LoVo (cell line): ENCODE data around the gene ANP32B.
"Not testable (repeated sequence)": the region's sequence is repeated elsewhere in the genome, so short reads cannot be mapped to it uniquely, and the experiment has no call there.

ENCODE experiments used
- DNase-seq: peaks from one replicate; pipeline ENCODE4 v3.0.0-alpha.2; 2016; ENCODE audit warnings: low spot score

ANP32B gene

DNA sequence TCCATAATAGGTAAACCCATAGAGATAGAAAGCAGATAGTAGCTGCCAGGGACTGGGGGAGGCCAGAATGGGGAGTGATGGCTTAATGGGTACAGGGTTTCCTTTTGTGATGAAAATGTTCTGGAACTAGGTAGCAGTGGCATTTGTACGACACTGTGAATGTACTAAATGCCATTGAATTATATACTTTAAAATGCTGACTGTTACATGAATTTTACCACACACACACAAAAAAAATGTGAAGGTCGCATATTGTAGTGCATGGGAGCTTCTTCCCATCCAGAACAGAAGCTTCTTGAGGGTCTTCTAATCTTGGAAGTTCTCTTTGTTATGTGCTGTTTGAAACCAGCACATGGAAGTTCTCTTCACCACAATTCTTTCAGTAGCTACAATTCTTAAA lies 19.9 kb upstream of the ANP32B start:
- DNase-seq: no peak

DNA sequence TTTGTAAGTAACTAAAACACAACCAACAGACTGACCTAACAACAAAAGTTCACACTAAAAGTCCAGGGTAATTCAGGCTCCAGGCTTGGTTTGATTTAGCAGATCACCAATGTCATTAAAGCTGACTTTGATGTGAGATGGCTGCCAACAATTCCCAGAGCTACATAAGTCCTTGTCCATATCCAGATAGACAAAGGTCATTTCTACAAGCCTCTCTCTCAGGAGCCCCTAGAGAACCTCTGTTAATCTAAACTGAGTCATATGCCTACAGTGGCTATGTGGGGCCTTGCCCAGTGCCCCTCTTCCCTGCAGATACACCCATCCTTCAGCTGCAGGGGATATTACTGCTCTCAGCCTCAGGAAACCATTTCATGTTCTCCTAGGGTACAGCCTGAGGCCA lies 18.2 kb upstream of the ANP32B start:
- DNase-seq: no peak

DNA sequence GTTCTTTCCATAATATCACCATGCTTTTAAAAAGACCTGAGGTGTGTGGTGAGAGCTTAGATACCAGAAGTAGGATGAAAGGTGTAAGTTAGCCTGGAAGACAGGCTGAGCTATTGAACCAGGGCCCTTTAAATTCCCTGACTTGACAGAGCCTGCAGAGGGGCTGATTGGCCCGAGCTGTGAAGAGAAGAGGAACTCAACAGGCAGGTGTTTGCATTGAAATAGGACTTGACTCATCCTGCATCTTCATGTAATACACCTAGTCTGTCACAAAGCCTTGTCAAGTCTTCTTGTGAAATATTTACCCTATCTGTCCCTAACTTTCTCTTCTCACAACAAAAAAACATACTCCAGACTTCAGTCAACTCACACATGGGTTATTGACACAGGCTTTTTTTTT lies 16.6 kb upstream of the ANP32B start:
- no peak for DNase-seq

DNA sequence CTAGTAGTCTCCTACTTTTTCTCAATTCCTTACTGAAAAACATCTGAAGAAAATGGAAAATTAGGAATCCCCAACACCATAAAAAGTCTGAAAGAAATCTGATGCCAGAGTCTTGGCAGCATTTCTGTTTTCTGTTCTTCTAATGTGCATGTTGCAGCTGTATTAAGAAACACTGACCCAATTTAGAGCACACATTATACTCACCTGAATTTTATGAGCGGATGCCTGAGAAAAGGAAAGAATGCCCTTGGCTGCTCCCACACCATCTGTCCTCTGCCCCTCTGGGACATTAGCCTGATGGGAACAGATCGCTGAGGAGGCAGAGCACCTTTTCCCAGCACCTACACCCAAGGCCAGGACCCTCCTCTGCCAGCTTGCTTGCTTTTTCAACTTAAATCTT lies 14.1 kb upstream of the ANP32B start:
- no peak for DNase-seq

DNA sequence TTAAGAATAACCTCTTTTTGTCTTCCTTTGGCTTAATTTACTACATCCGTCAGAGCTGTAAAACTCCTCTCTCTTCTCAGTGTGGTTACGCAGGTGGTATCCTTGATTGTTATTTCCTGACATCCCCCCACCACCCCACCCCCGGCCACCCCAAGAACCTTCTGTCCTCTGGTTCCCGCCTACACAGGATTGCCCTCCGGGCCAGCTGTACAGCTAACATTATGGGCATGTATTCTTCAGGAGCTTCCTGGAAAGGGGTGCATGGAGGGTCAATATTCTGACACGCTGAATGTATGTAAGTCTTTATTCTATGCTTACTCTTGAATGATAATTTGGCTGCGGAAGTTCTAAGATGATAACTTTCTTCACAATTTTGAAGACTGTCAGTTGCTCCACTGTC lies 13.0 kb upstream of the ANP32B start:
- DNase-seq: no peak

DNA sequence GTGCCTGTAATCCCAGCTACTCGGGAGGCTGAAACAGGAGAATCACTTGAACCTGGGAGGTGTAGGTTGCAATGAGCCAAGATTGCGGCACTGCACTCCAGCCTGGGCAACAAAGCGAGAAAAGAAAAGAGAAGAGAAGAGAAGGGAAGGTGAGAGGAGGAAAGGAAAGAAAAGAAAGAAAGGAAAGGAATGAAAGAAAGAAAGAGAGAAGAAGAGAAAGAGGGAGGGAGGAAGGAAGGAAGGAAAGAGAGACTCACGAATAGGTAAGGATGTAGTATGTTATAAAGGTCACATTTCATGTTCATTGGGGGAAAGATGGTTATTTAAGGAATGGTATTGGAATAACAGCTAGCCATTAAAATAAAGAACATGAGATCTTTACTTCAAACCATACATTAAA lies 10.4 kb upstream of the ANP32B start:
- DNase-seq: no peak

DNA sequence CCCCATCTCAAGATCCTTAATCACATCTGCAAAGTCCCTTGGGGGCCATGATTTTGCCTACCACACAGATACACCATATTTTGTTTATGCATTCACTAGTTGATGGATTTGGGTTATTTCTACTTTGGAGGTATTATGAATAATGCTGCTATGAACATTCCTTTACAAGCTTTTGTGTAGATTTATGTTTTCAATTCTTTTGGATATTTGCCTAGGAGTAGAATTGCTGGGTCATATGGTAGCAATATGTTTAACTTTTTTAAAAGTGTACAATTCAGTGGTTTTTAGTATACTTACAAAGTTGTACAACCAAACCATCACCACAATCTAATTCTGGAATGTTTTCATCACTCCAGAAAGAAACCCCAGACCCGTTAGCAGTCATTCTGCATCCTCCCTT lies 7.8 kb upstream of the ANP32B start:
- no peak for DNase-seq

DNA sequence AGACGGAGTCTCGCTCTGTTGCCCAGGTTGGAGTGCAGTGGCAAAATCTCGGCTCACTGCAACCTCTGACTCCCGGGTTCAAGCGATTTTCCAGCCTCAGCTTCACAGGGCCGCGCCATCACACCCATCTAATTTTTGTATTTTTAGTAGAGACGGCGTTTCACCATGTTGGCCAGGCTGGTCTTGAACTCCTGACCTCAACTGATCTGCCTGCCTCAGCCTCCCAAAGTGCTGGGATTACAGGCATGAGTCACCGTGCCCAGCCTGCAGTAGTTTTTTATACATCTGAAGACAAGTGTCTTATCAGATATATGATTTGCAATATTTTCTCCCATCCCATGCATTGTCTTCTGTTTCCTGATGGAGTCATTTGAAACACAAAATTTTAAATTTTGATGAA lies 6.5 kb upstream of the ANP32B start:
- not testable (repeated sequence) for DNase-seq

DNA sequence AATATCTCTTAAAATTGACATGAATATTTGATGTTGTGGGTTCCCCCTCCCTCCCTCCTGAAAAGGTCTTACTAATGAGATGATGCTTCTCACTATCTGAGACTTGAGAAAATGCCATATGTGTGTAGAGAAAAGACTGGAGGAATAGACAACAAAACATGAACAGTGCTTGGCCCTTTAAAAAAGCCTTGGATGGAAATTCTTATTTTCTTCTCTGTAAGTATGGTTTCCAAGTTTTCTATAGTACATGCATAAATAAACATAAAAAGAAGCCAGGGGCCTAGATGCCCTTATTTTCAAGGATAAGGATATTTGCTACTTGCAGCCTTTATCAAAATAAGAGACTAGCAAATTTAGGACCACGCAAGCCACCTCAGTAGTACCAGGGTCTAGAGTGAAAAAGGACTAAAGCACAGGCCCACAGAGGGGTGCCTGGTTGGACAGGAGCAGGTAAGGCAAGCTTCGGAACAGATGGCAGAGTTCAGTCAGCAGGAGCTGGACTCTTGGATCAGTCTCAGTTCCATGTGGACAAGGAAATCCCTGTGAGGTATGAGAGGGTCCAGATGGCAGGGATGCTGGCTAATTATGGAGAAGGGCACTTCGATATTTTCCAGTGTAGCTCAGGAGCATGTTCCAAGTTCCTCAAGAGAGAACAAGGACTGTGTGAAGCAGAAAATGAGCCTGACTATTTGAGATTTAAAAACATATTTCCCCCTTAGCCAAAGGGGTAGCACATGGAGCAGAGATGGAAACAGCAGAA lies 4.6 kb upstream of the ANP32B start:
- DNase-seq: no peak

DNA sequence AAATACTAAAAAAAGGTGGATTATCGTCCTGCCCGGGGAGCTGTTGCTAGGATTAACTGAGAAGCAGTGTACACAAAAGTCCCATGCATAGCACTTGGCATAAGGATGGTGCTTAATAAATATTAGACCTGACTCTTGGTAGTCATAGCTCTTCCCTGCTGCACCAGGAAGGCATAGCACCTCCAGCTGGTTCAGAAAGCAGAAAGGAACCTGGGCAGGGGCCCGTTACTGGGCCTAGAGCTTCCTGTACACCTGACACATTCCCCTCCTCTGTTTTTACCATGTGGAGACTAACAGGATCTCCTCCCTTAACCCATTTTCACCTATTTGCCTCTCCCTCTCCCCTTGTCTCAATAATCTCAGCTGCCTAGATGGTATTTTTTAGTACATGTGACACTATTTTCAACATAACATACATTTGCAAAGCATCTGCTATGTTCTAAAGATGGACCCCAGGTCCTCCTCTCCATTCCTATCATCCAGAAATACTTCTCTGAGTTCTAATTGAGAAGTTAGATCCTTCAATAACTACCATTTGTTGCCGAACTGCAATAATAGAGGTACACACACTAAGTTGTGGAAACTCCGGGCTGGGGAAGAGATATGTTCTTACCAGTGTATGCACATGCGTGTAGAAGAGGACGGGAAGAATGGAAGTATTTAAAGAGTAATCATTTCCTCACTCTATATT lies 3.2 kb upstream of the ANP32B start:
- DNase-seq: no peak

DNA sequence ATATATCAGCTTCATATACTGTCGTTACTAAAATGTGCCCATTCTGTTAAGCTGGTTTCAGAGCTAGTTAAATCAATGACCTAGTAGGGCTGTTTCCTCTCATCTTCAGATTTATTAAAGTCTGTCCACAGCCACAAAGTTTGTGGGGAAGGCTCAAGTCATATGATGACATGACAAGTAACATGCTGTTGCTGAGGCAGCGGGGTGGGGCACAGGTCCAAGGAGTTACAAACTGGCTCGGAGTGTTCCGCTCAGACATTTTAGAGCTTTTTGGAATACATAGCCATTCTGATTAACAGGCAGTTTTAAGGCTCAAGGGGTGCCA lies 2.7 kb upstream of the ANP32B start:
- DNase-seq: peak; percentile 15

DNA sequence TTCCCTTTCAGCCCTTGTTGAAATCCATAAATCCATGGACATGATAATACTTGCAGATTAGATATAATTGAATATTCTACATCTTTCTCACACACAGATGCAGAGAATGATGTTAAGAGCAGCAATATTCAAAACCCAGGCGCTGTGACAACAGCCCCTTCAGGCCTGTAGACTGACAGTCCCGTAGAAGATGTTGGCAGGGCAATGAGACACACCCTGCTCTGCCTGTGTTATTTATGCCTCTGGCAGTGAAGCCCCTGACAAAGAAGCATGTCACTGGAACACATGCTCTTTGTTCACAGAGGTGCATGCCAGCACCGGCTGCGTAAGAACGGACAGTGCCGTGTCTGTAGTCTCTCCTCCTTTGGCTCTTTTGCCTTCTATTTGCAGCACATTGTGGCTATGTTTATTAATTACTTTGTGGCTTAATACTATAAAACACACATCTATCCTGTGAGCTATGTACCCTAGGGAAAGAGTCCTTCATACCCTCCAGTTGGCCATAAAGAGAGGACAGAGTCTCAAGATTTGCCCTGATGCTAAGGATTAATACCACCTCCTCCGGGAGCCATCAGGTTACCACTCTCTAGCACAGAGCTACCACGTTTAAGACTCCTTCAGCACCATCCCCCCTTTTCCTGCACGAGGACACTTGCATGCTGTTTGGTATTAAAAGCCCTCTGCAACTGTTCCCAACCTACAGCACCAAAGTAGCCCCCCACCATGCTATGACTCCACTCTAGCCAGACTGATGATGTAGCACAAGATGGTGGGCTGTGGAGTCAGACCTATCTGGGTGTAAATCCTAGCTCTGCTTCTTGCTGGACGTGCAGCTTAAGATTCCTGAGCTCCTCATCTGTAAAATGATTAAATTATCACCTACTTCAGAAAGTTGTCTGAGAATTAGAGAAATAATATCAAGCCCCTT lies 2.0 kb upstream of the ANP32B start:
- DNase-seq: no peak

DNA sequence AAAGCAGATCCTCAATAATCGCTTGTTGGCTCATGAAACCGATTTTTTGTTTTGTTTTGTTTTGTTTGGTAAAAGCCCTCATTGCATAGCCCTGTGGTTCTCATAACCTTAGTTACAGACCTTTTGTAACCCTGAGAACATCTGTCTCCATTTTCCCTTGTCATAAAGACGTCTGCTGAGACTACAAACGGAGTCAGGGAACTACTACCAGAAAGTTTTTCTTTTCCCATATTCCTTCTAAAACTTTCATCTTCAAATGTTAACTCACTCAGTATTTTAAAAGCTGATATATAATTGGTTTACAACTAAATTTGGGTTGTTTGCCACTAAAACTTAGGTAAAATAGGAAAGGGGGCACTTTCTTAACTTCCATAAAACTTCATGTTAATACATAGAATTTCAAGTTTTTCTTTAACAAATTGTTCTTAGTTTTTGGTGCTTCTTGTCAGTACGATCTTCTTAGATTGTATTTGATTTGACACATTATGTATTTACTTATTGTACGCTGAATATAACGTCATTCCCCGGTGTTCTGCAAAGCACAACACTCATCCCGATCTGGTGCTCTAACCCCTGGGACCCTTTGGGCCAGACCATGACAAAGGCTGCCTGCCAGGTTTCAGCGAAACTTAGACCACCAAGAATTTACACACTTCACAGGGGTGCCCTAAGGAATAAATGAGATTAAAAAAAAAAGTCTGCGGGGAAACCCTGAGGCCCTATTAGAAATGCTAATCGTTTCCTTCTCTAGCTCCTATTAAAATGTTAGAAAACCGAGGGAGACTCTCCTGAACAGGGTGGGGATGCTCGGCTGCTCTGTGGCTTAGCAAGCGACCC lies 1.1 kb upstream of the ANP32B start:
- no peak for DNase-seq

DNA sequence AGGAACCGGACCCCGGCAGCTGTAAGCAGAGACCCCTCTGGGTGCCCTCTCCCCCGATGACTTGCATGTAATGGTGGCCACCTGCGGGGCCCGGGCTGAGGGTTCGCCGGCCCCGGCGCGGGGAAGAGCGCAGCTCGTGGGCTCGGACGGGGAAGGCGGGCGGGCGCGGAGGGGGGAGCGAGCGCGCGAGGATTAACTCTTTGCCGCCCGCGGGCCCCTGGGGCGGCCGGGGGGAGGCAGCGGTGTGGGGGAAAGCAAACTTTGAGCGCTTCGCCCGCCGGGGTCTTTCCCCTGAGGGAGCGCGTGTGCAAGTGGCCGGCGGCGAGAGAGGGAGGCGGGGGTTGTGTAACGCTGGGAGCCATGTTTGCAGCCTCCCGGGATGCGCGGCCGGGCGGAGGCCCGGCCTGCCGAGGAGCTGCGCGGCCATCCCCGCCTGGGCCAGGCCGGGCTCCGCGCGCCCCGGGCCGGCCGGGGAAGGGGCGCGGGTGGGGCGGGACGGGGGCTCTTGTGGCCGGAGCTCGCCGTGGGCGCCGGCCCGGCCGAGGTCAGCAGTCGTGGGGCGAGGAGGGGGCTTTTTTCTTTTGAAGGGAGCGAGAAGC lies 547 bp downstream of the ANP32B start:
- peak; percentile 20 for DNase-seq

DNA sequence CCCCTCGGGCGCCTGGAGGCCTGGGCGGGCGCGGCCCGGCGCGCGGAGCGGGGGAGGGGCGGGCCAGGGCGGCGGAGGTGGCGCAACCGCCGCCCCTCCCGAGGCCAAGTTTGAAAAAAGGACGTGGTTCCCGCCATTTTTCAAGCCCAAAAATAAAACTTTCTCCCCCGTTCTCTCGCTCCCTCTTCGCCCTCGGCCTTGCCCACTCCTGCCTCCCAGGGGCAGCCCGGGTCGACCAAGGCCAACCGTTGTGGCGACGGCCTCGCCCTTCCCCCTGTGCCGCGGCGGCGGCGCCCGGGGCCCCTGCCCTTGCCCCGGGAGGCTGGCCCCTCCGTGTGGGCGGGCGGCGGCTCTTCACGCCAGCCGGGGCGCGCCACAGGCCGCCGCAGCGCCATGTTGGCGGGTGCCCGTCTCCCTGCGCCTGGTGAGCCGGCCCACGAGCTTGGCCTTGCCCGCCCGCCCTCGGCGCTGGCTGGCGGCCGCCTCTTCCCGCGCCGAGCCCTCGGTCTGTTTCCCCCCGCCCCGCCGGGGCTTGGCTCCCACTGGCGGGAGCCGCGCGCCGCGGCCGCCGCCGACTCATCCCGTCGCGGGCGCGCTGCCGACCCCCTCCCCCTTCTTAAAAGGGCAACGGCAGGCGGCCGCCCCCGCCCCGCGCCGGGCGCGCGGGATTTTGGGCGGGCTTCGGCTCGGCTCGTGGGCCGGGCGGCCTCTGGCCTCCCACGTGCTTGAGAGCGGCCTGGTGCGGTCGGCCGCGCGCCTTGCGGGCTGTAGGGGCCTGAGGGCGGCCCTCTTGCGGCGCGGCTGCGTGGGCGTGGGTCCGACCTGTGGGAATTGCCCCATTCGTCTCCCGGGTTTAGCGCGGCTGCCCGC lies 1.3 kb downstream of the ANP32B start:
- DNase-seq: peak; percentile 58

DNA sequence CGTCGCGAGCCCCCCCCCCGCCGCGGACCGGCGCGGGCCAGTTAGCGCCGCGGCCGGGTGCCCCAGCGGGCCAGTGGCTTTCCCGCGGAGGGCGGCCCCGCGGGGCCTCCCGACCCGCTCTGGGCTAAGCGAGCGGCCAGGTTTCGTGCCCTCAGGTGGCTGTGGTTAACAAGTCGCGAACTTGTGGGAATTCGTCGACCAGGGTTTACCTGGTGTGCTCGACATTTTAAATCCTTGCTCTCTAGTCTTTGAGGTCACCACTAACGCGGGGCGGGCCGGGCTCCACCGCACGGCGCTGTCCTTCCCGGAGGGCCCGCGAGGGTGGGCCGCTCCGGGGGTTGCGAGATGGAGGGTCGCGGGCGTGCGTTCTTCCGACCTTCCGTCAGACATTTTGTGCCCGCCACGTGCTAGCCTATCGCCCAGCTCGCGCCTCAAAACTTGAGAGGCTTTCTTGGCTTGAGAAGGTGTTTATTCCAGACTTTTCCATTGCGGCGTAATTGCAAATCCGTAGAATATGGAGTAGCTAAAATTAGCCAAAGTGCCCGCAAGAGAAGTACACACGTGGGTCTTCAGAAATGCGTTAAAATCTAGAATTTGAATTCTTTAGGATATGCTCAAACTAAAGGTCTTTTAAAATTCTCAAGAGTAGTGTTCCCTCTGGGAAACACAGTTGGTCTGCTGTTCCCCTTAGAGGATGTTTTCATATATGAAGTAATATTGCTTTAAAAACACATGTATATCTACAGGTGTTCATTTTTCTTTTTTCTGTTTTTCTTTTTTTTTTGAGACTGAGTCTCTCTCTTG lies 2.1 kb downstream of the ANP32B start:
- peak; percentile 35 for DNase-seq

DNA sequence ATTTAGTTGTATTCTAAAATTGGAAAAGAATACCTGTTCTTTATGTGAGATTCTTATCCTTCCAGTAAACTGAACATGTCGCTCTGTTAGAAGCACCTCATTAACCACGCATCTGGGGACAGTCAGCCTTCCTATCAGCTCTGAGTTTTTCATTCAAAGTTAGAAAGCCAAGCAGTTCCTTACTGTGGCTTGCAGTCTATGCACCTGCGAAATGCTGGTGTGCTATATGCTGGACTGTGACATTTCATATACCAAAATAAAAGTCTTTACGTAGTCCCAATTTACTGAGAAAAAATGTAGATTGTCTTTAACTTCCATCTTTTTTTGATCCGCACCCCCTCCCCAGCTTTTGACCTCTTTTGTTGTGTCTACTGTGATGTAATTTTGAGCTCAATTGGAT lies 4.3 kb downstream of the ANP32B start:
- DNase-seq: no peak

DNA sequence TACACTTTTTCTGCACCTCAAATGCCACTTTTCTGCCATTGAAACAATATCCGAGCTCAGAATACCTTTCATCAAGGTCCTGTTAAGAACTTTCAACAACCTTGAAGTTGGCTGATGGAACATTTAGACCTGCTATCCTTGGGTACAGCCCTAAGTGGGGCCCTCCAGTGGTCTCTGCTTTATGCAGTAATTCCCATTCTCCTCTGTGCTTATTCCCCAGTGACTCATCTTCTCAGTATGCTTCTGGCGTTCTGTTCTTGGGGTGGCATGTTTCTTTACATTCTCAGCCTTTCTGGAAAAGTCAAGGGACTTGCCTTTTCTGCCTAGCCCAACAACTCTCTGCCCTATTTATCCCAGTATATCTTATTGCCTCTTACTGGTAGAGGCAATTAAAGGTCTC lies 7.1 kb downstream of the ANP32B start:
- peak; percentile 34 for DNase-seq

DNA sequence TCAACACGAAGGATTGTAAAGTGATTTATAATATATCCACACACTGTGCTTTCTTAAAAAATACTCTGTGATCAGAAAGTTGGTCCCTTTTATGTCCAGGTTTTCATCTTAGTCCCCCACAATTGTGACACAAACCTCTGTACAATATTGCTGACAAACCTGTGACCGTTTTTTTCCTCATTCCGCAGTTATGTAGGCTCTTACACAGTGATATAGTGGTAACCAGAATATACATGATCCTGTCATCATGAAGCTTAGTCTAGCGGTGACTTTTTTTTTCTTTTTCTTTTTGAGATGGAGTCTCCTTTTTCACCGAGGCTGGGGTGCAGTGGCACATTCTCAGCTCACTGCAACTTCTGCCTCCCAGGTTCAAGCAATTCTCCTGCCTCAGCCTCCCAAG lies 8.7 kb downstream of the ANP32B start:
- no peak for DNase-seq

DNA sequence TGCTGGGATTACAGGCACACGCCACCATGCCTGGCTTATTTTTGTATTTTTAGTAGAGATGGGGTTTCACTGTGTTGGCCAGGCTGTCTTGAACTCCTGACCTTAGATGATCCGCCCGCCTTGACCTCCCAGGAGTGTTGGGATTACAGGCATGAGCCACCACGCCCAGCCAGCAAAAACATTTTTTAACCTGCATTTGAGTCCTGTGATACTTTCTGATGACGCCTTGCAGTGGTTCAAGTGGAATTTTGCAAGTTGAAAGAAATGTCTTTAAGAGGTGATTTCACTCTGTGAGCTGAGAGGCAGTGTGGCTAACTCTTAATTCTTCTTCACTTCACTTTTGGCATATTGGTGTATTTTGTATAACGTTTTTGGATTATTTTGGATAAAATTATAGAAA lies 9.1 kb downstream of the ANP32B start:
- no peak for DNase-seq
